Activated T-cell treated with anti-CD3 and anti-CD28 coated beads, Interleukin-2, amount 50 U/mL, for 24 hours (primary cell): ENCODE data around the gene SCAANT1.

ENCODE experiments used
- DNase-seq: peaks from one replicate; pipeline ENCODE4 v3.0.0-alpha.2; 2020
- H3K27ac Mint-ChIP-seq: 2 replicates; pipeline ENCODE4 v1.8.0; 2020; ENCODE audit warnings: mild to moderate bottlenecking, mixed read lengths
- H3K27me3 Mint-ChIP-seq: 2 replicates; pipeline ENCODE4 v1.8.0; 2020; ENCODE audit warnings: mixed read lengths
- H3K36me3 Mint-ChIP-seq: 2 replicates; pipeline ENCODE4 v1.8.0; 2020; ENCODE audit warnings: low read depth, mixed read lengths
- H3K4me1 Mint-ChIP-seq: 2 replicates; pipeline ENCODE4 v1.8.0; 2020; ENCODE audit warnings: low read depth, mixed read lengths
- H3K4me3 Mint-ChIP-seq: 2 replicates; pipeline ENCODE4 v1.8.0; 2020; ENCODE audit warnings: mild to moderate bottlenecking, moderate library complexity, mixed read lengths
- H3K9me3 Mint-ChIP-seq: 2 replicates; pipeline ENCODE4 v1.8.0; 2020; ENCODE audit warnings: mixed read lengths

The SCAANT1 gene

GRCh38 chr3:63896332-63897030, 15.7 kb downstream of the SCAANT1 start:
- H3K27me3 Mint-ChIP-seq, result no peaks in the 10 kb centered on the region
- DNase-seq, result no peak
- H3K27ac Mint-ChIP-seq, result peak overlapping the region; percentile 61
- no peak overlapping the region for H3K4me3 Mint-ChIP-seq
- peaks cover 3% of the 10 kb centered on the region for H3K9me3 Mint-ChIP-seq
- peaks cover 52% of the 10 kb centered on the region for H3K4me1 Mint-ChIP-seq
- peaks cover 50% of the 10 kb centered on the region for H3K36me3 Mint-ChIP-seq

DNA sequence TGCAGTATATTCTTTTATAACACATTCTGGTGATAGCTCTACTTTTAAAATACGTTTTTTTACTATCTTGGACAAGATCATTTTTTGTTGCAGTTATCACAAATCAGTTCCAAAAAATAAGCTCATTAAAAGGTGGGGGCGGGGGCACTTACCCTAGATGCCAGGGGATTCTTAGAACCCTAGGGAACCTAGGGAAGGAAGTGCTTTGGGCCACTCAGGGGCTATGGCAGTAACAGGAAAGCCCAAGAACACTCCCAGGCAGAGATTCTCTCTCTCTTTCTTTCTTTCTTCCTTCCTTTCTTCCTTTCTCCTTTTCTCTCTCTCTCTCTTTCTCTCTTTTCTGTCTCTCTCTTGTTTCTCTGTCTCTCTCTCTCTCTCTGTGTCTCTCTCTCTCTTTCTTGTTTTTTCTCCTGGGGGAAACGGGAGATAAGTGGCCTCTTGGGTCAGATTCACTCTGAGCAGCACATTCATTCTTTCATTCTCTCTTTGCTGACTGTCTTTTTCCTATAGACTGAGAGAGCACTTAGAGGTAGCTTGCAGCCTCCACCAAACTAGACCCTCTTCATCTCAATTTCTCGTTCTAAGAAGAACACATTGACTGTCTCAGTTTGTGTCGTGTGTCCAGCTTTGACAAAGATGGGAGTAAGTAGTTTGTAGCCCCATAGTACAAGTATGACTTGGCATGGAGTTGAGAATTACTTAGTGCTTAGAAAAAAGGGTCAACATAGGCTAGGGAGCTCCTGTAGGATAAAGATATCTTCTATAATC, 16.6 kb downstream of the SCAANT1 start:
- Mint-ChIP-seq H3K9me3 (peaks cover 3% of the 10 kb centered on the region), H3K27me3 (no peaks in the 10 kb centered on the region), H3K27ac (peak overlapping the region; percentile 90), H3K36me3 (peaks cover 49% of the 10 kb centered on the region), H3K4me3 (peak overlapping the region; percentile 11), H3K4me1 (peaks cover 52% of the 10 kb centered on the region)
- DNase-seq, result no peak

DNA sequence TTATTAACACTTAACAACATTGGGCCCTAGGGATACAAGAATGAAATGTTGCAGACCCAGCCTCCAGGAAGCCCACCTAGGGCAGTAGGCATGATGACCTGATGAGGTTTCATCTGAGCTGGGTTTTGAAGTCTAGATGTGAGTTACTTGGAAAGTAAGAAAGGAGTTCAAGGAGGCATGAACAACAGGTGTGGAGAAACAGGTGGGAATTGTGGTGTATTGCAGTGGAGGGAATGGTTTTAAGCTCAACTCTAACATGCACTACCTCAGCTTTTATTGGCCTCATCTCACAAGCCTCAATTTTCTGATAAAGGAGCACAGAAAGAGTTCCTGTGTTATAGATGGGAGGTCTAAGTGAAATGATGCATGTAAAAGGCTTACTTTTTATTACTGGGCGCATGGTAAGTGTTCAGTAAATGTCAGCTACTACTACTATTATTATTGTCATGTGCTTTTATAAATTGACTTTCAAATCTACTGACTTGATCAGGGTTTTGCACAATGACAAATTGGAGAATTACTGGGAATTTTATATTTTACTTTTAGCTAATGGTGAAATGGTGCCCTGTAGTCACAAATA, 19.3 kb downstream of the SCAANT1 start:
- Mint-ChIP-seq H3K36me3 (peaks cover 25% of the 10 kb centered on the region), H3K9me3 (no peaks in the 10 kb centered on the region), H3K4me3 (no peak overlapping the region), H3K4me1 (peaks cover 42% of the 10 kb centered on the region), H3K27ac (no peak overlapping the region), H3K27me3 (no peaks in the 10 kb centered on the region)
- DNase-seq, result no peak

DNA sequence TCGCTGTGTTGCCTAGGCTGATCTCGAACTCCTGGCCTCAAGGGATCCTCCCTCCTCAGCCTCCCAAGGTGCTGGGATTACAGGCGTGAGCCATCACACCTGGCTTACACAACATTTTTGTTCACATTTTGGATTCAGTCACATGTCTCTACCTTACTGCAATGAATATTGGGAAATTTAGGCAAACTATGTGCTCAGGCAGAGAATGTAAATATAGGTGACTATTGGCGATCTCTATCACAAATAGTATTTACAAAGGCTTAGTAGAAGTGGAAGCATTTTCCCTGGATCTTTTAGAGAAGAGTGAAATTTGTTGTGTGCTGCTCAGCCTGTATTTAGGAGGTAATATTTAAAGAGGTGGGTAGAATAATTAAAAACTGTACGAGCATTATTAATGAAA, 20.7 kb downstream of the SCAANT1 start:
- Mint-ChIP-seq H3K27ac (no peak overlapping the region), H3K4me1 (peaks cover 42% of the 10 kb centered on the region), H3K36me3 (peaks cover 23% of the 10 kb centered on the region), H3K4me3 (no peak overlapping the region), H3K9me3 (no peaks in the 10 kb centered on the region), H3K27me3 (no peaks in the 10 kb centered on the region)
- DNase-seq, result no peak

GRCh38 chr3:63886858-63887257, 25.3 kb downstream of the SCAANT1 start:
- peaks cover 26% of the 10 kb centered on the region for H3K4me1 Mint-ChIP-seq
- peaks cover 34% of the 10 kb centered on the region for H3K36me3 Mint-ChIP-seq
- H3K9me3 Mint-ChIP-seq, result no peaks in the 10 kb centered on the region
- H3K27ac Mint-ChIP-seq, result no peak overlapping the region
- H3K27me3 Mint-ChIP-seq, result no peaks in the 10 kb centered on the region
- no peak for DNase-seq
- no peak overlapping the region for H3K4me3 Mint-ChIP-seq

GRCh38 chr3:63880653-63881052, 31.5 kb downstream of the SCAANT1 start:
- Mint-ChIP-seq H3K4me3 (no peak overlapping the region), H3K27ac (no peak overlapping the region), H3K36me3 (peaks cover 27% of the 10 kb centered on the region), H3K4me1 (peaks cover 59% of the 10 kb centered on the region), H3K27me3 (no peaks in the 10 kb centered on the region), H3K9me3 (no peaks in the 10 kb centered on the region)
- no peak for DNase-seq

GRCh38 chr3:63878394-63879060, 33.7 kb downstream of the SCAANT1 start:
- DNase-seq, result no peak
- Mint-ChIP-seq H3K9me3 (no peaks in the 10 kb centered on the region), H3K4me3 (no peak overlapping the region), H3K36me3 (peaks cover 27% of the 10 kb centered on the region), H3K27ac (no peak overlapping the region), H3K4me1 (peaks cover 70% of the 10 kb centered on the region), H3K27me3 (no peaks in the 10 kb centered on the region)

- Mint-ChIP-seq H3K4me3 (no peak overlapping the region), H3K4me1 (peaks cover 70% of the 10 kb centered on the region), H3K9me3 (no peaks in the 10 kb centered on the region), H3K27me3 (no peaks in the 10 kb centered on the region), H3K27ac (no peak overlapping the region), H3K36me3 (peaks cover 27% of the 10 kb centered on the region)
- no peak for DNase-seq
Measured at GRCh38 chr3:63877737-63878393, 34.3 kb downstream of the SCAANT1 start.

- Mint-ChIP-seq H3K4me3 (no peak overlapping the region), H3K9me3 (no peaks in the 10 kb centered on the region), H3K27ac (no peak overlapping the region), H3K27me3 (no peaks in the 10 kb centered on the region), H3K4me1 (peaks cover 75% of the 10 kb centered on the region), H3K36me3 (peaks cover 22% of the 10 kb centered on the region)
- no peak for DNase-seq
Measured at GRCh38 chr3:63876260-63876659, 35.9 kb downstream of the SCAANT1 start.

- H3K27me3 Mint-ChIP-seq, result no peaks in the 10 kb centered on the region
- no peak overlapping the region for H3K4me3 Mint-ChIP-seq
- no peaks in the 10 kb centered on the region for H3K9me3 Mint-ChIP-seq
- peaks cover 25% of the 10 kb centered on the region for H3K36me3 Mint-ChIP-seq
- H3K27ac Mint-ChIP-seq, result no peak overlapping the region
- peaks cover 72% of the 10 kb centered on the region for H3K4me1 Mint-ChIP-seq
- DNase-seq, result no peak
Measured at GRCh38 chr3:63875510-63875909, 36.7 kb downstream of the SCAANT1 start.

DNA sequence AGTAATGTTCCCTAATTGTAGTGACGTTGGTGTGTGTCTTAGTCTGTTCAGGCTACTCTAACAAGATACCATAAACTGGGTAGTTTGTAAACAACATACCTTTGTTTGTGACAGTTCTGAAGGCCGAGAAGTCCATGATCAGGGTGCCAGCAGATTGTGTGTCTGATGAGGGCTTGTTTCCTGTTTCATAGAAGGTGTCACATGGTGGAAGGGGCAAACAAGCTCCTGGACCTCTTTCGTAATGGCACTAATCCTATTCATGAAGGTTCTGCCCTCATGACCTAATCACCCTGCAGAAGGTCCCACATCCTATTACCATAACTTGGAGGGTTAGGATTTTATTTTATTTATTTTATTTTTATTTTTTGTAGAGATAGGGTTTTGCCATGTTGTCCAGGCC, 37.4 kb downstream of the SCAANT1 start:
- Mint-ChIP-seq H3K4me3 (no peak overlapping the region), H3K27me3 (no peaks in the 10 kb centered on the region), H3K36me3 (peaks cover 23% of the 10 kb centered on the region), H3K27ac (no peak overlapping the region), H3K9me3 (no peaks in the 10 kb centered on the region), H3K4me1 (peaks cover 73% of the 10 kb centered on the region)
- no peak for DNase-seq

GRCh38 chr3:63872135-63872924, 39.9 kb downstream of the SCAANT1 start:
- Mint-ChIP-seq H3K9me3 (no peaks in the 10 kb centered on the region), H3K27ac (no peak overlapping the region), H3K36me3 (peaks cover 39% of the 10 kb centered on the region), H3K27me3 (no peaks in the 10 kb centered on the region), H3K4me3 (no peak overlapping the region), H3K4me1 (peaks cover 71% of the 10 kb centered on the region)
- no peak for DNase-seq

DNA sequence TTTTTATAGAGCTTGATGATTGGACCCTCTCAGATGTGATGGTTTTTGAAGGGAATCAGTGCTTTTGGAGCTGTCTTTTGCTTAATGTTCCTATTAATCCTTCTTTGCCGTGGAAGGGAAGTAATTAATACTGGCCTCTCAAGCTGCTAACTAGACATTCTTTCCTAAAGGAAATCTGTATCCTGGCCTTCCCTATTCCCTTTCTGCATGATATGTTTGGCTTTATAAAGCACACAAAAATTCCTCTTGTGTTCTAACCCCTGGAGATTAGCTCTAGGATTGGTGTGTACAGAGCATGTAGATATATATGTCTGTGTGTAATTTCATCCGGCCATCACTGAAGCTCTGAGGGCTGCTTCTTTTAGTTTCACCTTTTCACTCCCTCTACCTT, 41.6 kb downstream of the SCAANT1 start:
- DNase-seq, result no peak
- H3K27me3 Mint-ChIP-seq, result no peaks in the 10 kb centered on the region
- H3K9me3 Mint-ChIP-seq, result no peaks in the 10 kb centered on the region
- H3K36me3 Mint-ChIP-seq, result peaks cover 54% of the 10 kb centered on the region
- peaks cover 67% of the 10 kb centered on the region for H3K4me1 Mint-ChIP-seq
- no peak overlapping the region for H3K4me3 Mint-ChIP-seq
- no peak overlapping the region for H3K27ac Mint-ChIP-seq
